ENCODE measurements around the gene DNM3. TPM values are rescaled to one million over a fixed set of nuclear protein-coding genes. Genes with fewer than 3 reads are reported as not detected.

DNM3 gene
- total RNA-seq, 4 donors from 2014 or later, result 2.7 to 4.5 (median 4.0) TPM

- TF ChIP-seq POLR2A (IDR thresholded peaks at IDR 0.05), result no peak
- no peak for TF ChIP-seq CTCF (IDR thresholded peaks at IDR 0.05)
- no peak overlapping the region for H3K4me3 ChIP-seq (ENCODE audit: low read depth, poor library complexity, severe bottlenecking)
- intact Hi-C loops (cut with DNase I; ENCODE audit: low total_unique reads), result loop anchor here (10.0 kb wide), 1 partner anchor 339 kb away; no protein-coding TSS in a partner anchor
- no peak for DNase-seq (ENCODE audit: low spot score in 2 of 2)
These were observed 132.1 kb downstream of the DNM3 start for GRCh38 chr1:171973421-171973820.

GRCh38 chr1:171981303-171981702 lies 140.0 kb downstream of the DNM3 start:
- DNase-seq (ENCODE audit: low spot score in 2 of 2), result no peak
- no peak for TF ChIP-seq POLR2A (IDR thresholded peaks at IDR 0.05)
- no peak for TF ChIP-seq CTCF (IDR thresholded peaks at IDR 0.05)
- intact Hi-C loops (cut with DNase I; ENCODE audit: low total_unique reads), result loop anchor here (5.0 kb wide), 1 partner anchor 179 kb away; no protein-coding TSS in a partner anchor
- no peak overlapping the region for H3K4me3 ChIP-seq (ENCODE audit: low read depth, poor library complexity, severe bottlenecking)

- TF ChIP-seq CTCF (IDR thresholded peaks at IDR 0.05) (no peak), POLR2A (IDR thresholded peaks at IDR 0.05) (no peak)
- intact Hi-C loops (cut with DNase I; ENCODE audit: low total_unique reads), result loop anchor here (5.0 kb wide), 1 partner anchor 181 kb away; no protein-coding TSS in a partner anchor
- WGBS, 2 donors, result 38 to 43% methylated on average over 1 of the region's 1 CpG
- no peak for DNase-seq (ENCODE audit: low spot score in 2 of 2)
- H3K4me3 ChIP-seq (ENCODE audit: low read depth, poor library complexity, severe bottlenecking), result no peak overlapping the region
These were observed 142.3 kb downstream of the DNM3 start for GRCh38 chr1:171983584-171983983.

GRCh38 chr1:171984262-171984661 lies 143.0 kb downstream of the DNM3 start:
- no peak for DNase-seq (ENCODE audit: low spot score in 2 of 2)
- 57 to 69% methylated on average over 7 of the region's 7 CpGs for WGBS, 2 donors
- TF ChIP-seq POLR2A (IDR thresholded peaks at IDR 0.05) (no peak), CTCF (IDR thresholded peaks at IDR 0.05) (no peak)
- no peak overlapping the region for H3K4me3 ChIP-seq (ENCODE audit: low read depth, poor library complexity, severe bottlenecking)
- intact Hi-C loops (cut with DNase I; ENCODE audit: low total_unique reads), result loop anchor here (5.0 kb wide), 1 partner anchor 182 kb away; no protein-coding TSS in a partner anchor

- 21 to 33% methylated on average over 3 of the region's 3 CpGs for WGBS, 2 donors
- intact Hi-C loops (cut with DNase I; ENCODE audit: low total_unique reads), result loop anchor here (5.0 kb wide), 1 partner anchor 183 kb away; no protein-coding TSS in a partner anchor
- TF ChIP-seq POLR2A (IDR thresholded peaks at IDR 0.05) (no peak), CTCF (IDR thresholded peaks at IDR 0.05) (no peak)
- no peak for DNase-seq (ENCODE audit: low spot score in 2 of 2)
- no peak overlapping the region for H3K4me3 ChIP-seq (ENCODE audit: low read depth, poor library complexity, severe bottlenecking)
These were observed 143.7 kb downstream of the DNM3 start for GRCh38 chr1:171984850-171985485.

GRCh38 chr1:171985639-171986038 lies 144.3 kb downstream of the DNM3 start:
- H3K4me3 ChIP-seq (ENCODE audit: low read depth, poor library complexity, severe bottlenecking), result no peak overlapping the region
- intact Hi-C loops (cut with DNase I; ENCODE audit: low total_unique reads), result no loop called here
- DNase-seq (ENCODE audit: low spot score in 2 of 2), result no peak
- TF ChIP-seq POLR2A (IDR thresholded peaks at IDR 0.05) (no peak), CTCF (IDR thresholded peaks at IDR 0.05) (no peak)
- WGBS, 2 donors, result 67 to 69% methylated on average over 2 of the region's 2 CpGs

Data from lower leg skin (tissue), 4 donors.